ENCODE results near the gene DAPP1. TPM values are rescaled to one million over a fixed set of nuclear protein-coding genes. Genes with fewer than 3 reads are reported as not detected.
A peak's percentile ranks its signal among the peaks of the same experiment; 100 is the strongest.

DAPP1 gene
- total RNA-seq, 1 donor from 2014 or later = 15.1 TPM

- H3K36me3 ChIP-seq = peaks cover 19% of the 10 kb centered on the region
- H3K4me1 ChIP-seq = peaks cover 34% of the 10 kb centered on the region
- peak; percentile 95 for DNase-seq
- H3K9me3 ChIP-seq = no peaks in the 10 kb centered on the region
- peak within 1 kb of the TSS; percentile 84 for H3K4me3 ChIP-seq
- intact Hi-C loops (cut with DNase I) = loop anchor here (10.0 kb wide), 1 partner anchor 50 kb away; the partner anchor contains the start of gene DNAJB14
- no peak for TF ChIP-seq CTCF (IDR thresholded peaks at IDR 0.05)
- no peaks in the 10 kb centered on the region for H3K27me3 ChIP-seq (ENCODE audit: low read depth)
- peak; percentile 99 to 100 for ATAC-seq
- peak within 1 kb of the TSS; percentile 86 for H3K27ac ChIP-seq
Observed at GRCh38 chr4:99894161-99894997, 77.8 kb downstream of the DAPP1 start, which contains the start of gene LAMTOR3. Gene LAMTOR3 (minus strand): TSS chr4:99894427. CDS start chr4:99893963, 464 bp downstream.

- Histone ChIP-seq H3K9me3 (no peaks in the 10 kb centered on the region), H3K4me3 (peak overlapping the region; percentile 84), H3K27ac (peak overlapping the region; percentile 86), H3K36me3 (peaks cover 17% of the 10 kb centered on the region), H3K4me1 (peaks cover 34% of the 10 kb centered on the region), H3K27me3 (ENCODE audit: low read depth) (no peaks in the 10 kb centered on the region)
- TF ChIP-seq CTCF (IDR thresholded peaks at IDR 0.05) = no peak
- ATAC-seq (no peak), DNase-seq (no peak)
- intact Hi-C loops (cut with DNase I) = loop anchor here (10.0 kb wide), 1 partner anchor 50 kb away; the partner anchor contains the start of gene DNAJB14
Observed at GRCh38 chr4:99894998-99895397, 78.4 kb downstream of the DAPP1 start.

GRCh38 chr4:99915449-99915848 is 98.8 kb downstream of the DAPP1 start:
- peaks cover 34% of the 10 kb centered on the region for H3K36me3 ChIP-seq
- ATAC-seq = no peak
- no peak for DNase-seq
- intact Hi-C loops (cut with DNase I) = no loop called here
- no peaks in the 10 kb centered on the region for H3K4me1 ChIP-seq
- peaks cover 3% of the 10 kb centered on the region for H3K9me3 ChIP-seq
- no peak for TF ChIP-seq CTCF (IDR thresholded peaks at IDR 0.05)
- H3K27me3 ChIP-seq (ENCODE audit: low read depth) = no peaks in the 10 kb centered on the region
- H3K4me3 ChIP-seq = no peak overlapping the region
- H3K27ac ChIP-seq = no peak overlapping the region

- no peak for DNase-seq
- intact Hi-C loops (cut with DNase I) = no loop called here
Observed at GRCh38 chr4:99917575-99917974, 100.9 kb downstream of the DAPP1 start.

GRCh38 chr4:99918656-99919055 is 102.0 kb downstream of the DAPP1 start:
- no peak for TF ChIP-seq CTCF (IDR thresholded peaks at IDR 0.05)
- H3K27ac ChIP-seq = no peak overlapping the region
- H3K4me3 ChIP-seq = no peak overlapping the region
- ATAC-seq (no peak), DNase-seq (no peak)
- no peaks in the 10 kb centered on the region for H3K27me3 ChIP-seq (ENCODE audit: low read depth)
- no peaks in the 10 kb centered on the region for H3K4me1 ChIP-seq
- intact Hi-C loops (cut with DNase I) = no loop called here
- H3K9me3 ChIP-seq = peaks cover 3% of the 10 kb centered on the region
- H3K36me3 ChIP-seq = peaks cover 50% of the 10 kb centered on the region

More at GRCh38 chr4:99917575-99917974, 100.9 kb downstream of the DAPP1 start:
- H3K4me1 ChIP-seq = no peaks in the 10 kb centered on the region
- peaks cover 53% of the 10 kb centered on the region for H3K36me3 ChIP-seq
- H3K9me3 ChIP-seq = peaks cover 3% of the 10 kb centered on the region
- no peak for TF ChIP-seq CTCF (IDR thresholded peaks at IDR 0.05)
- H3K4me3 ChIP-seq = no peak overlapping the region
- H3K27me3 ChIP-seq (ENCODE audit: low read depth) = no peaks in the 10 kb centered on the region
- H3K27ac ChIP-seq = no peak overlapping the region
- ATAC-seq = no peak

Other genes starting within 250 kb of the DAPP1 start
- 0.15 TPM for gene MTTP, start 242.0 kb upstream of the DAPP1 start, total RNA-seq
- not detected for gene C4orf54, start 159.0 kb upstream of the DAPP1 start, total RNA-seq
- gene LAMTOR3, start 77.6 kb downstream of the DAPP1 start, total RNA-seq = 47.7 TPM
- gene DNAJB14, start 129.8 kb downstream of the DAPP1 start, total RNA-seq = 60.3 TPM
- gene H2AZ1, start 133.4 kb downstream of the DAPP1 start, total RNA-seq = 143 TPM

Measured in lower lobe of right lung (tissue), 2 donors.